OCI-M2 (cell line): ENCODE measurements around the gene IL11.

ENCODE experiments used
- DNase-seq: peaks from one replicate; lab custom pipeline; 2025; ENCODE audit not compliant: unreplicated experiment; lab: John Stamatoyannopoulos, UW

The IL11 gene

DNA sequence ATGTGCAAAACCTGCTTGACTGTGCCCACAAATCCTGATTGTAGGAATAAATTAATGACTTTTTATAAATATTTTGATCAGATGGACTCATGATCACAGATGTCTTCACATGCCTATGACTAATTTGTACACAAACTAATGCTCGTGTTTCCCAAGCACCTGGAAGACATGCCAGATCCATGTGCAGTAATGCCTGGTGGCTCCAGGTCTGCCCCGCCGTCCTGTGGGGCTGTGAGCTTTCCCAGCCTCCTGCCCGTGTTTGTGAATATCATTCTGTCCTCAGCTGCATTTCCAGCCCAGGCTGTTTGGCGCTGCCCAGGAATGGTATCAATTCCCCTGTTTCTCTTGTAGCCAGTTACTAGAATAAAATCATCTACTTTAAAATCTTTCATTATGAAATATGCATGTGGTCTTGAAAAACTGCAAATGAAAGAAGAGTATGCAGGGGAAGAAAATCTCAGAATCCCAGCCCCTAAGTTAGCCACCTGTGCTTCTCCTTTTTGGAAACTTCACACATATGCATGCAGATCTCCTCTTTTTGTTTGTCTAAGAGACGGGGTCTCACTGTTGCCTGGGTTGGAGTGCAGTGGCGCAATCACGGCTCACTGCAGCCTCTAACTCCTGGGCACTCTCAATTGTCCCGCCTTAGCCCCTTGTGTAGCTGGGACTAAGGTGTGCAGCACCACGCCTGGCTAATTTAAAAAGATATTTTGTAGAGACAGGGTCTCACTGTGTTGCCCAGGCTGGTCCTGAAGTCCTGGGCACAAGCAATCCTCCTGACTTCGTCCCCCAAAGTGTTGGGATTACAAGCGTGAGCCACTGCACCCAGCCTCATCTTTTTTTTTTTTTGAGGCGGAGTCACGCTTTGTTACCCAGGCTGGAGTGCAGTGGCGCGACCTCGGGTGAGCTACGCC, 21.7 kb upstream of the IL11 start:
- no peak for DNase-seq

DNA sequence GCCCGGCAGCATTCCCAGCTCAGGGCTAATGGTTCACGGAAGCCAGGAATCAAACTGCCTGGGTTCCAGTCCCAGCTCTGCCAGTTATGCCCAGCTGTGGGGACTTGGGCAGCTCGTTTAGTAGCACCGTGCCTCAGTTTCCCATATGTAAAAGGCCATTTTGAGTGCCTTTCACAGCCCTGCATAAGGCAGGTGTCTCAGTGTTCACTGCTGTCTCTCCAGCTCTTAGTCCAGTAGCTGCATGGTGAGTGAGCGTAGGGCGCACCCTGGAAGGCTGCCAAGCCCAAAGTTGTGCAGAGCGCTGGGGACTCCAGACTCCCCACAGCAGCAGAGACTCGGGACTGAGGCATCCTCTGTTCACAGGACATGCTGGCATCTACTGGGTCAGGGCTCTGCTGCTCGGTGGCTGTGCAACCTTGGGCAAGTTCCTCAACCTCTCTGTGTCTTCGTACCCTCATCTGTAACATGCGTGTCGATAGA, 21.0 kb upstream of the IL11 start:
- no peak for DNase-seq

DNA sequence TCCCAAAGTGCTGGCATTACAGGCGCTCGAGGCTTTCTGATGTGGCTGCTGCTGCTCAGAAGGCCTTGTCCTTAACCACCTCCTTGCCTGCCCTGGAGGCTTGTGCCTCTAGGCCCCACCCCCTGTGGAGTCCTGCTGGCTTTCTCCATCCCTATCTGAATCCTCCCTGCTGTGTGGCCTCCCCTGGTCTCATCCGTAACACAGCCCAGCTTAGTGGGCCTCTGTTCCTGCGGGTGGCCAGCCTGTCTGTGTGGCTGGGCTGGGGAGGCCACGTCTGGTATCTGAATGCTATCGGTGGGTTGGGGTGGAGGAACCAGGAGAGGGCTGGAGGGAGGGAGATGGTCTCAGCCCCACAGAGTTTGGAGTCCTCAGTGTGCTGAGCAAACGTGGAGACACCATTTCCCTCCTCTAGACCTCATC, 20.2 kb upstream of the IL11 start:
- DNase-seq, result no peak

GRCh38 chr19:55389386-55390317, 19.4 kb upstream of the IL11 start:
- DNase-seq, result no peak

DNA sequence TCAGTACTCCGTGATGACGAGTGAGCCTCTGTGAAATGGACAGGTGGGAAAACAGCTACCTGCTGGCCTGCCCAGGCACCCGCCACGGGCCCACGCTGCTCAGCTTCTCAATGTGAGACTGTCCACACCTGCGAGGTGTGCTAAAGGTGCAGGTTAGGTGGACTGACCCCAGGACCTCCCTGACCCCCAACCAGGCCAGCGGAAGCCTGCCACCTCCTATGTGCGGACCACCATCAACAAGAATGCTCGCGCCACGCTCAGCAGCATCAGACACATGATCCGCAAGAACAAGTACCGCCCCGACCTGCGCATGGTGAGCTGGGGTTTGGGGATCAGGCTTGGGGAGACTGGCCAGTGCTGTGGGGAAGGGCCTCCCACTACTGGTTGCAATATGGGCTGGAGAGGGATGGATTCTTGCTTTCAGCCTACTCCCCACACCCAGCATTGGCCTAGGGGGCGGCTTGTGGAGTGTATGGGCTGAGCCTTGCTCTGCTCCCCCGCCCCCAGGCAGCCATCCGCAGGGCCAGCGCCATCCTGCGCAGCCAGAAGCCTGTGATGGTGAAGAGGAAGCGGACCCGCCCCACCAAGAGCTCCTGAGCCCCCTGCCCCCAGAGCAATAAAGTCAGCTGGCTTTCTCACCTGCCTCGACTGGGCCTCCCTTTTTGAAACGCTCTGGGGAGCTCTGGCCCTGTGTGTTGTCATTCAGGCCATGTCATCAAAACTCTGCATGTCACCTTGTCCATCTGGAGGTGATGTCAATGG, 17.7 kb upstream of the IL11 start:
- DNase-seq, result no peak

DNA sequence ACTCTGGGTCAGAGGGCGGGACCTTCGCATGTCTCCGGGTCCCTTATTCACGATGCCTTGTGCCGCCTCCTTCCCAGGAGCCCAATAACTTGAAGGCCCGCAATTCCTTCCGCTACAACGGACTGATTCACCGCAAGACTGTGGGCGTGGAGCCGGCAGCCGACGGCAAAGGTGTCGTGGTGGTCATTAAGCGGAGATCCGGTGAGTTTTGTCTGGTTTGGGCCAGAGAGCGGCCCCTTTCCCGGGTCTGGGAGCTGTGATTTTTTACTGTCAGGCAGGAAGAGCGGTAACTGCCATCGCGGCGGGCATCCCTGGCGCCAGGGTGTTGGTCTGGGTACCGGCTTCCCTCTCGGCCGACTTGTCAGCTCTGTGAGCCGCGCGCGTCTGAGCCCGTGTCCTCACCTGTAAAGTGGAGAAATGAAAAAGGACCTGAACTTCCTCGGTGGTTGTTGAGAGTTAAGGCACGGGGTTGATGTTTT, 16.3 kb upstream of the IL11 start:
- DNase-seq, result no peak

DNA sequence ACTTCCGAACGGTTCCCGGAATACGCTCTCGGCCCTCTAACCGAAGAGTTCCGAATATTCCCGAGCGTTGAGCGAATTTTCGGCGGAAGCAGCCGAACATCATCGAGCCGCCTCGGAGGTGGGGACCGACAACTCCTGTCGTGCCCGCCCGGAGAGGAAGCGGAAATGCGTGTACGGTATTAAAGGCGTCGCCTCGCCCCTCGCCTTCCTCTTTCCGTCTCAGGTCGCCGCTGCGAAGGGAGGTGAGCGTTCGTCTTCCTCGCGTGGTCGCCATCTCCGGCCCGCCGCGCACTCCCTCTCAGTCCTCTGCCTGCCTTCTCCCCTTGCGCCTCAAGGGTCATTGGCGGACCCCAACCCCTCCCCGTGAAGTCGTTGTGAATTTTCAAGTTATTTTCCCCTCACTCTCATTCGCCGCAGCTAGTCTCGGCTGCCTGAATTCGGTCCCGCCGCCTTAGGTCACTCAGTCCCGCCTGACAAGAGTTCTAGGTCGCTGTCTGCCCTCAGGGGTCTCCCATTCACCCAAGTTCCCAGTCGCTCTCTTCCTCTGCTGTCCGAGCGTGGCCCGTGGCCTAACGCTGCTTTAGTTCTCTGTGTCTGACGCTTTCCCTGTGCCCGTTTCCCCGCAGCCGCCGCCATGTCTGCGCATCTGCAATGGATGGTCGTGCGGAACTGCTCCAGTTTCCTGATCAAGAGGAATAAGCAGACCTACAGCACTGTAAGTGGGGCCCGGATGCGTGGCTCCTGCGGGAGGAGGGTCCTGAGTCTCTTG, 15.6 kb upstream of the IL11 start, which contains the start of gene RPL28:
RPL28 (plus strand) TSS at position 209 of the 769 bp plus-strand sequence; CDS start at position 635, 426 bp downstream.
- peak; percentile 99 for DNase-seq

GRCh38 chr19:55384920-55385723, 14.9 kb upstream of the IL11 start:
- DNase-seq, result peak; percentile 99

- DNase-seq, result no peak
Measured at GRCh38 chr19:55384131-55384919, 14.1 kb upstream of the IL11 start, which contains the start of gene TMEM238. TSS of gene TMEM238 (minus strand) at chr19:55384292. CDS start at chr19:55384259, 33 bp downstream.

GRCh38 chr19:55383279-55384130, 13.2 kb upstream of the IL11 start:
- DNase-seq, result no peak

GRCh38 chr19:55382522-55383054, 12.3 kb upstream of the IL11 start:
- no peak for DNase-seq

- no peak for DNase-seq
Measured at GRCh38 chr19:55382013-55382412, 11.8 kb upstream of the IL11 start.

GRCh38 chr19:55379174-55379573, 8.9 kb upstream of the IL11 start:
- no peak for DNase-seq

- no peak for DNase-seq
Measured at GRCh38 chr19:55377356-55378131, 7.3 kb upstream of the IL11 start.

- DNase-seq, result no peak
Measured at GRCh38 chr19:55376241-55376933, 6.1 kb upstream of the IL11 start, which contains the start of gene TMEM190. TSS of gene TMEM190 (plus strand) at chr19:55376826. CDS start at chr19:55376854, 28 bp downstream.
